GM12878 (cell line): ENCODE measurements around the gene EIF4H.

Experiments used
- CREB1 ChIP-seq: IDR thresholded peaks from 2 replicates; pipeline ENCODE4 v1.6.1; 2012; ENCODE audit warnings: low read depth, mild to moderate bottlenecking, inconsistent platforms
- EZH2 ChIP-seq: IDR thresholded peaks from 2 replicates; pipeline ENCODE4 v1.6.1; 2012; ENCODE audit warnings: low read depth, mild to moderate bottlenecking, control low read depth, inconsistent platforms, low read length, borderline replicate concordance; ENCODE audit not compliant: control insufficient read depth
- MAX ChIP-seq: IDR thresholded peaks from 2 replicates; pipeline ENCODE4 v1.6.1; 2012; ENCODE audit warnings: low read depth, low read length, improper control_type of control experiment
- REST ChIP-seq: IDR thresholded peaks from 2 replicates; pipeline ENCODE4 v1.6.1; 2012; ENCODE audit warnings: mild to moderate bottlenecking, low read depth, low read length
- TBL1XR1 ChIP-seq: IDR thresholded peaks from 2 replicates; pipeline ENCODE4 v1.6.1; 2012; ENCODE audit warnings: low read depth, low read length, improper control_type of control experiment
- TCF12 ChIP-seq: IDR thresholded peaks from 2 replicates; pipeline ENCODE4 v1.6.1; 2011; ENCODE audit warnings: low read depth, mild to moderate bottlenecking, low read length

GRCh38 chr7:74130518-74130917, 43.6 kb upstream of the EIF4H start:
- TF ChIP-seq MAX (no peak), EZH2 (no peak), TBL1XR1 (no peak), TCF12 (no peak), REST (no peak), CREB1 (no peak)
